Activated B cell treated with CpG ODN at 0.5 μM for 24 hours (primary cell): ENCODE measurements around the gene PFKL. TPM values are rescaled to one million over a fixed set of nuclear protein-coding genes. Genes with fewer than 3 reads are reported as not detected.

Experiments used
- ATAC-seq: fragments of 200-7000 bp; cut with Tn5 transposase; one replicate; pipeline ENCODE4 v1.10.0; 2021; ENCODE audit warnings: low read depth, mild to moderate bottlenecking, moderate library complexity
- CTCF ChIA-PET: fragments of 350-600 bp; sonication (Branson Sonifier 250); formaldehyde crosslinking; loops from one replicate; lab custom pipeline; 2021; ENCODE audit warnings: antibody characterized with exemption; lab: Charles Lee
- POLR2A ChIA-PET: fragments of 350-600 bp; sonication (Branson Sonifier 250); formaldehyde crosslinking; loops from one replicate; lab custom pipeline; 2021; ENCODE audit warnings: antibody characterized with exemption; lab: Charles Lee
- DNase-seq: peaks from one replicate; pipeline ENCODE4 v3.0.0; 2022
- H3K27ac Mint-ChIP-seq: one replicate; pipeline ENCODE4 v1.8.0; 2020; ENCODE audit warnings: mixed read lengths
- H3K27me3 Mint-ChIP-seq: one replicate; pipeline ENCODE4 v1.8.0; 2021; ENCODE audit warnings: mixed read lengths
- H3K36me3 Mint-ChIP-seq: one replicate; pipeline ENCODE4 v1.8.0; 2021; ENCODE audit warnings: low read depth, mixed read lengths
- H3K4me1 Mint-ChIP-seq: one replicate; pipeline ENCODE4 v1.8.0; 2021; ENCODE audit warnings: mixed read lengths
- H3K4me3 Mint-ChIP-seq: one replicate; pipeline ENCODE4 v1.8.0; 2020; ENCODE audit warnings: mild to moderate bottlenecking, mixed read lengths
- H3K9me3 Mint-ChIP-seq: one replicate; pipeline ENCODE4 v1.8.0; 2020; ENCODE audit warnings: mixed read lengths
- CTCF ChIP-seq: fragments of 200-600 bp; IDR thresholded peaks from one replicate; pipeline ENCODE4 v1.8.0; 2022; ENCODE audit warnings: antibody characterized with exemption, mild to moderate bottlenecking
- intact Hi-C: fragments of 100-400 bp; cut with micrococcal nuclease; formaldehyde crosslinking; loops from one replicate; pipeline ENCODE4 v1.15.1; 2024
- total RNA-seq: library from RNA; stranded (reverse); gene quantifications from 2 replicates; pipeline ENCODE4 v1.2.3, GENCODE V29; 2022

The PFKL gene
- total RNA-seq, 1 donor from 2014 or later, result 174 TPM

- Mint-ChIP-seq H3K4me3 (no peak overlapping the region), H3K27me3 (no peaks in the 10 kb centered on the region), H3K4me1 (peaks cover 13% of the 10 kb centered on the region), H3K36me3 (peaks cover 36% of the 10 kb centered on the region), H3K9me3 (no peaks in the 10 kb centered on the region), H3K27ac (no peak overlapping the region)
- ChIA-PET POLR2A (no interaction called here), CTCF (interaction anchor here (0.7 kb wide), 1 partner anchor 37 kb away, joined by 3 read pairs; no protein-coding TSS in a partner anchor)
- ATAC-seq, result no peak
- intact Hi-C loops, result loop anchor here (5.0 to 10.0 kb wide), 2 partner anchors 458 to 590 kb away; partner anchors contain the start of gene ITGB2
- DNase-seq, result no peak
- TF ChIP-seq CTCF, result no peak
Measured at GRCh38 chr21:44334329-44335030, 34.6 kb downstream of the PFKL start.

- no peak overlapping the region for H3K4me3 Mint-ChIP-seq
- no peak for DNase-seq
- no peak for ATAC-seq
- no peaks in the 10 kb centered on the region for H3K27me3 Mint-ChIP-seq
- peaks cover 38% of the 10 kb centered on the region for H3K36me3 Mint-ChIP-seq
- intact Hi-C loops, result loop anchor here (5.0 to 10.0 kb wide), 2 partner anchors 457 to 589 kb away; partner anchors contain the start of gene ITGB2
- ChIA-PET POLR2A (no interaction called here), CTCF (interaction anchor here (0.7 kb wide), 1 partner anchor 38 kb away, joined by 3 read pairs; no protein-coding TSS in a partner anchor)
- H3K9me3 Mint-ChIP-seq, result no peaks in the 10 kb centered on the region
- TF ChIP-seq CTCF, result no peak
- peaks cover 23% of the 10 kb centered on the region for H3K4me1 Mint-ChIP-seq
- no peak overlapping the region for H3K27ac Mint-ChIP-seq
Measured at GRCh38 chr21:44335266-44336059, 35.6 kb downstream of the PFKL start.

- Mint-ChIP-seq H3K36me3 (peaks cover 31% of the 10 kb centered on the region), H3K9me3 (no peaks in the 10 kb centered on the region), H3K4me1 (peaks cover 24% of the 10 kb centered on the region), H3K4me3 (peak overlapping the region; percentile 66), H3K27ac (peak overlapping the region; percentile 85), H3K27me3 (no peaks in the 10 kb centered on the region)
- DNase-seq, result no peak
- TF ChIP-seq CTCF, result no peak
- ATAC-seq, result no peak
- ChIA-PET CTCF (interaction anchor here (1.0 kb wide), 1 partner anchor 39 kb away, joined by 3 read pairs; no protein-coding TSS in a partner anchor), POLR2A (interaction anchor here (2.5 to 3.2 kb wide), 2 partner anchors 9 to 16 kb away, joined by 9 to 19 read pairs; partner anchors contain the start of gene TRPM2)
- intact Hi-C loops, result loop anchor here (5.0 to 10.0 kb wide), 2 partner anchors 455 to 587 kb away; partner anchors contain the start of gene ITGB2
Measured at GRCh38 chr21:44337449-44337848, 37.6 kb downstream of the PFKL start.

- CTCF ChIA-PET, result interaction anchor here (1.0 to 1.2 kb wide), 2 partner anchors 40 to 53 kb away, joined by 3 read pairs; no protein-coding TSS in a partner anchor
- Mint-ChIP-seq H3K4me1 (peaks cover 24% of the 10 kb centered on the region), H3K9me3 (no peaks in the 10 kb centered on the region), H3K36me3 (peaks cover 26% of the 10 kb centered on the region), H3K27me3 (no peaks in the 10 kb centered on the region), H3K27ac (peak overlapping the region; percentile 85), H3K4me3 (peak overlapping the region; percentile 66)
- intact Hi-C loops, result loop anchor here (2.0 to 10.0 kb wide), 4 partner anchors 454 to 587 kb away; partner anchors contain the start of gene ITGB2
- no peak for TF ChIP-seq CTCF
- peak; percentile 41 for DNase-seq
- ATAC-seq, result peak; percentile 4
- POLR2A ChIA-PET, result interaction anchor here (0.9 to 3.2 kb wide), 7 partner anchors 9 to 455 kb away, joined by 3 to 19 read pairs (median 4); partner anchors contain the start of genes LRRC3, TRAPPC10 and TRPM2
Measured at GRCh38 chr21:44337941-44338895, 38.4 kb downstream of the PFKL start.
